HCT116 (cell line): ENCODE results near the gene ZNF561. TPM values are rescaled to one million over a fixed set of nuclear protein-coding genes. Genes with fewer than 3 reads are reported as not detected.

Experiments
- ATAC-seq: fragments of 200-7000 bp; cut with Tn5 transposase; 2 replicates; pipeline ENCODE4 v1.9.1; 2020; ENCODE audit warnings: mild to moderate bottlenecking, moderate library complexity
- BruUV-seq: library from RNA; stranded (reverse); fragments of 400-500 nt; replicated peaks from 2 replicates; lab custom pipeline; 2021; lab: Mats Ljungman, UMichigan
- CTCF ChIA-PET: fragments of 300-600 bp; sonication (Branson Sonifier 250); formaldehyde crosslinking; loops from one replicate; lab custom pipeline; 2021; ENCODE audit warnings: antibody characterized with exemption; lab: Charles Lee
- POLR2A ChIA-PET: fragments of 300-600, 350-600 bp; sonication (Branson Sonifier 250); formaldehyde crosslinking; loops from one replicate; lab custom pipeline; 2021; ENCODE audit warnings: antibody characterized with exemption; lab: Charles Lee
- RAD21 ChIA-PET, 2 experiments: fragments of 300-600 bp; sonication (Branson Sonifier 250); formaldehyde crosslinking; loops; one replicate each; lab custom pipeline; 2023; ENCODE audit warnings: low total read pairs in 2 of 2; ENCODE audit not compliant: uncharacterized antibody in 2 of 2, unreplicated experiment in 2 of 2, low non-redundant PET in 1 of 2; lab: Charles Lee
- DNase-seq: peaks from one replicate; pipeline ENCODE4 v3.0.0-alpha.2; 2010; ENCODE audit warnings: low read depth, low spot score
- H2AFZ ChIP-seq: fragments of 200-600 bp; shearing (Covaris generic), sonication (generic); 2 replicates; pipeline ENCODE4 v1.6.1; 2017; ENCODE audit warnings: low read depth, mixed run types, mixed read lengths, antibody characterized with exemption, low read length; ENCODE audit not compliant: poor library complexity, severe bottlenecking
- H3K27ac ChIP-seq: 2 replicates; pipeline ENCODE4 v1.5.1; 2012; ENCODE audit warnings: low read depth, low read length
- H3K27me3 ChIP-seq: fragments of 200-600 bp; sonication (generic); 2 replicates; pipeline ENCODE4 v1.6.1; 2016; ENCODE audit warnings: mixed run types, low read length, mixed read lengths; ENCODE audit not compliant: insufficient read depth
- H3K36me3 ChIP-seq, 2 experiments: fragments of 200-500 bp in 1 of 2; fragments of 200-600 bp in 1 of 2; sonication (Bioruptor generic) in 1 of 2; sonication (generic) in 1 of 2; 2 replicates each; pipeline versions ENCODE4 v1.5.1 to v1.6.1; 2014 to 2016; ENCODE audit warnings: low read length in 2 of 2, inconsistent platforms in 1 of 2, mixed read lengths in 1 of 2, mixed run types in 1 of 2; ENCODE audit not compliant: insufficient read depth in 2 of 2, control insufficient read depth in 1 of 2
- H3K4me1 ChIP-seq, 2 experiments: fragments of 200-600 bp in 1 of 2; sonication (generic) in 1 of 2; 2 replicates each; pipeline versions ENCODE4 v1.5.1 to v1.6.1; 2012 to 2017; ENCODE audit warnings: low read length in 2 of 2, inconsistent platforms in 1 of 2, mild to moderate bottlenecking in 1 of 2, mixed read lengths in 1 of 2, mixed run types in 1 of 2, moderate library complexity in 1 of 2; ENCODE audit not compliant: insufficient read depth in 2 of 2, control insufficient read depth in 1 of 2
- H3K4me2 ChIP-seq: fragments of 200-600 bp; sonication (generic); 2 replicates; pipeline ENCODE4 v1.6.1; 2017; ENCODE audit warnings: mixed run types, low read length, mixed read lengths
- H3K4me3 ChIP-seq, 2 experiments: fragments of 200-600 bp in 1 of 2; sonication (generic) in 1 of 2; replicated peaks in 1 of 2; 2 replicates each; pipeline ENCODE4 v1.5.1; 2011 to 2016; ENCODE audit warnings: low read length in 2 of 2, control low read depth in 1 of 2, low read depth in 1 of 2, mild to moderate bottlenecking in 1 of 2, mixed read lengths in 1 of 2, mixed run types in 1 of 2
- H3K79me2 ChIP-seq: fragments of 200-600 bp; sonication (generic); 2 replicates; pipeline ENCODE4 v1.6.1; 2017; ENCODE audit warnings: mild to moderate bottlenecking, mixed run types, low read length, moderate library complexity, mixed read lengths; ENCODE audit not compliant: insufficient read depth
- H3K9ac ChIP-seq: fragments of 200-600 bp; sonication (generic); 2 replicates; pipeline ENCODE4 v1.6.1; 2016; ENCODE audit warnings: low read length, mixed read lengths
- H3K9me2 ChIP-seq: fragments of 200-600 bp; sonication (generic), shearing (Covaris generic); 2 replicates; pipeline ENCODE4 v1.6.1; 2017; ENCODE audit warnings: mixed run types, mild to moderate bottlenecking, moderate library complexity; ENCODE audit not compliant: insufficient read depth
- H3K9me3 ChIP-seq, 2 experiments: fragments of 200-500 bp in 1 of 2; fragments of 200-600 bp in 1 of 2; sonication (Bioruptor generic) in 1 of 2; sonication (generic) in 1 of 2; 2 replicates each; pipeline ENCODE4 v1.6.1; 2014 to 2017; ENCODE audit warnings: low read length in 2 of 2, mixed read lengths in 2 of 2, inconsistent platforms in 1 of 2, low read depth in 1 of 2, mild to moderate bottlenecking in 1 of 2, mixed run types in 1 of 2, moderate library complexity in 1 of 2; ENCODE audit not compliant: control insufficient read depth in 1 of 2, insufficient read depth in 1 of 2
- H4K20me1 ChIP-seq: fragments of 200-600 bp; sonication (generic), shearing (Covaris generic); 2 replicates; pipeline ENCODE4 v1.6.1; 2017; ENCODE audit warnings: mixed run types, mild to moderate bottlenecking, moderate library complexity; ENCODE audit not compliant: insufficient read depth
- CEBPB ChIP-seq: IDR thresholded peaks from 2 replicates; pipeline ENCODE4 v1.6.1; 2012; ENCODE audit warnings: low read depth
- EZH2 ChIP-seq: fragments of 200-600 bp; sonication (generic); IDR thresholded peaks from 2 replicates; pipeline ENCODE4 v1.6.1; 2017; ENCODE audit warnings: antibody characterized with exemption, mixed run types
- EZH2phosphoT487 ChIP-seq: fragments of 200-600 bp; IDR thresholded peaks from 2 replicates; pipeline ENCODE4 v1.6.1; 2018; ENCODE audit warnings: antibody characterized with exemption, borderline replicate concordance
- JUND ChIP-seq: IDR thresholded peaks from 2 replicates; pipeline ENCODE4 v1.6.1; 2012
- RAD21 ChIP-seq: IDR thresholded peaks from 2 replicates; pipeline ENCODE4 v1.6.1; 2012; ENCODE audit warnings: low read depth, mild to moderate bottlenecking
- SIN3A ChIP-seq: IDR thresholded peaks from 2 replicates; pipeline ENCODE4 v1.6.1; 2012; ENCODE audit warnings: low read depth
- SP1 ChIP-seq: IDR thresholded peaks from 2 replicates; pipeline ENCODE4 v1.6.1; 2012; ENCODE audit warnings: low read depth
- SRF ChIP-seq: IDR thresholded peaks from 2 replicates; pipeline ENCODE4 v1.6.1; 2012; ENCODE audit warnings: low read depth
- TCF7L2 ChIP-seq: IDR thresholded peaks from 2 replicates; pipeline ENCODE4 v1.7.0; 2011; ENCODE audit warnings: borderline replicate concordance, inconsistent platforms; ENCODE audit not compliant: insufficient read depth, insufficient read length; ENCODE audit errors: extremely low read depth
- YY1 ChIP-seq: IDR thresholded peaks from 2 replicates; pipeline ENCODE4 v1.6.1; 2011; ENCODE audit warnings: low read length, low read depth, moderate library complexity, mild to moderate bottlenecking; ENCODE audit not compliant: insufficient replicate concordance; ENCODE audit errors: extremely low read depth
- ZNF274 ChIP-seq: fragments of 200-500 bp; sonication (Bioruptor generic); IDR thresholded peaks from 2 replicates; pipeline ENCODE4 v1.6.1; 2014; ENCODE audit warnings: mild to moderate bottlenecking, low read depth, low read length, inconsistent platforms
- intact Hi-C: fragments of 100-400 bp; cut with micrococcal nuclease; formaldehyde crosslinking; loops from 2 replicates; pipeline ENCODE4 v1.10.0; 2022
- total RNA-seq: library from RNA; stranded (reverse); gene quantifications from one replicate; pipeline ENCODE4 v1.2.1, GENCODE V29; 2021; ENCODE audit not compliant: unreplicated experiment
- TF ChIP-seq, protein P1 (sequence below): IDR thresholded peaks from 2 replicates; pipeline ENCODE4 v1.6.1; 2012
- TF ChIP-seq, protein P2 (sequence below), 3 experiments: fragments of 200-600 bp in 1 of 3; sonication (generic) in 1 of 3; IDR thresholded peaks in 2 of 3; conservative IDR thresholded peaks in 1 of 3; 2 replicates each; pipeline ENCODE4 v1.5.1; 2012 to 2017; ENCODE audit warnings: low read depth in 2 of 3, low read length in 2 of 3, antibody characterized with exemption in 1 of 3, borderline replicate concordance in 1 of 3, control low read depth in 1 of 3, mild to moderate bottlenecking in 1 of 3, mixed read lengths in 1 of 3, mixed run types in 1 of 3, moderate library complexity in 1 of 3; ENCODE audit not compliant: insufficient read depth in 1 of 3

Gene ZNF561
- total RNA-seq, 1 experiment from 2014 or later = 31.3 TPM

DNA sequence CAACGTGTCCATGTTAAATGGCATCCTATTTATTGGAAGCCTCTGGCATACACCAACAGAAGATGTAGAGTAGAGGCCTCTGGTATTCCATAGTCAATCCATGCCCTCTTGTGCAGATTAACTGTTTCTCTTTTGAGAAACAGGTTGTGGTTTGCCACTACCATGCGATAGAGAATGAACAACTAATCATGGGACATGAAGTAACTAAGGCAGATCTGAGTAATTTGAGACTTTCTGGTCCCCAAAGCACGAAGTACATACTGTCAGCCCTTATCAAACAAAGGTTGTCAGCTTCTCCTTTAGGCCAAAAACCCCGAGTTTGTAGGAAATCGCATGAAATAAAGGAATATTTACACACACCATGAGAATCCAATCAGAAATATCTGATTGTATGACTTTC lies 40.3 kb downstream of the ZNF561 start:
- Histone ChIP-seq H3K36me3 (peaks cover 3 to 44% of the 10 kb centered on the region in 2 experiments; a peak in 2 of 4 replicates), H3K4me2 (no peak overlapping the region), H2AFZ (no peak overlapping the region), H3K27me3 (no peaks in the 10 kb centered on the region), H3K4me3 (no peak overlapping the region), H3K9ac (no peak overlapping the region), H3K4me1 (peaks cover 3 to 9% of the 10 kb centered on the region in 2 experiments; a peak in 2 of 4 replicates), H3K9me3 (peaks cover 14 to 27% of the 10 kb centered on the region in 2 experiments; a peak in 3 of 4 replicates), H3K79me2 (peaks cover 87% of the 10 kb centered on the region), H3K9me2 (no peaks in the 10 kb centered on the region), H3K27ac (no peak overlapping the region), H4K20me1 (peaks cover 4% of the 10 kb centered on the region; the same call in 1 of the 2 replicates)
- POLR2A ChIA-PET = no interaction called here
- RAD21 ChIA-PET = no interaction called here
- intact Hi-C loops = loop anchor here (10.0 kb wide), 3 partner anchors 94 to 334 kb away; partner anchors contain the start of genes ZNF559 and ZNF562
- DNase-seq = no peak
- CTCF ChIA-PET = no interaction called here
- ATAC-seq = no peak
- no peak for TF ChIP-seq YY1
- TF ChIP-seq SRF = no peak
- TF ChIP-seq RAD21 = no peak
- no peak for TF ChIP-seq TCF7L2
- no peak for TF ChIP-seq JUND
- TF ChIP-seq EZH2phosphoT487 = no peak
- TF ChIP-seq, protein P1, sequence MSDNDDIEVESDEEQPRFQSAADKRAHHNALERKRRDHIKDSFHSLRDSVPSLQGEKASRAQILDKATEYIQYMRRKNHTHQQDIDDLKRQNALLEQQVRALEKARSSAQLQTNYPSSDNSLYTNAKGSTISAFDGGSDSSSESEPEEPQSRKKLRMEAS = no peak
- no peak for TF ChIP-seq CEBPB
- no peak for TF ChIP-seq SP1
- TF ChIP-seq ZNF274 = no peak
- TF ChIP-seq EZH2 = no peak
- TF ChIP-seq, protein P2, sequence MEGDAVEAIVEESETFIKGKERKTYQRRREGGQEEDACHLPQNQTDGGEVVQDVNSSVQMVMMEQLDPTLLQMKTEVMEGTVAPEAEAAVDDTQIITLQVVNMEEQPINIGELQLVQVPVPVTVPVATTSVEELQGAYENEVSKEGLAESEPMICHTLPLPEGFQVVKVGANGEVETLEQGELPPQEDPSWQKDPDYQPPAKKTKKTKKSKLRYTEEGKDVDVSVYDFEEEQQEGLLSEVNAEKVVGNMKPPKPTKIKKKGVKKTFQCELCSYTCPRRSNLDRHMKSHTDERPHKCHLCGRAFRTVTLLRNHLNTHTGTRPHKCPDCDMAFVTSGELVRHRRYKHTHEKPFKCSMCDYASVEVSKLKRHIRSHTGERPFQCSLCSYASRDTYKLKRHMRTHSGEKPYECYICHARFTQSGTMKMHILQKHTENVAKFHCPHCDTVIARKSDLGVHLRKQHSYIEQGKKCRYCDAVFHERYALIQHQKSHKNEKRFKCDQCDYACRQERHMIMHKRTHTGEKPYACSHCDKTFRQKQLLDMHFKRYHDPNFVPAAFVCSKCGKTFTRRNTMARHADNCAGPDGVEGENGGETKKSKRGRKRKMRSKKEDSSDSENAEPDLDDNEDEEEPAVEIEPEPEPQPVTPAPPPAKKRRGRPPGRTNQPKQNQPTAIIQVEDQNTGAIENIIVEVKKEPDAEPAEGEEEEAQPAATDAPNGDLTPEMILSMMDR (IDR thresholded peaks at IDR 0.05 in 2 of 3, conservative IDR thresholded peaks at IDR 0.05 in 1 of 3; ENCODE audit: borderline replicate concordance in 1 of 3, insufficient read depth in 1 of 3, low read depth in 2 of 3, low read length in 2 of 3) = no peak
- TF ChIP-seq SIN3A = no peak
- BruUV-seq = no TSS peak
